ENCODE results near the gene GRB10. TPM values are rescaled to one million over a fixed set of nuclear protein-coding genes. Genes with fewer than 3 reads are reported as not detected.

The GRB10 gene
- total and polyA plus RNA-seq, 9 donors, result 10.0 to 93.3 (median 27.8) TPM

DNA sequence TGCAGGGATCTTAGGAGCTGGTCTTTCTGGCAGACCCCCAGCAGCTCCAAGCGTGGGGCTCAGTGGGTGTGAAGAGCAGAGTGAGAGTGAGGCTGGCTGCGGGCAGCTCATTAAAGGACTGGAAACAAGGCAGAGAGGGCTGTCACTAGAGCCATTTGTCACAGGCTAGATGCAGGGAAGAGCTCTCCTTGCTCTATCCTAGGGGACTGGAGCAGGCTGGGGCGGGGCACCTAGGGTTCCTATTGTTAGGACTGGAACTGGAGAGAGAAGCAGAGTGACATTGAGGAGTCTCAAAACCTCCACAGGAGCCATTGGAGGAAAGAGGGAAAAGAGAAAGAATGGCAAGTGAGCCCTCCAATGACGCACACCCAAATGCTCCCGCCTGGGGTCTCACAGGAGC lies 216.7 kb downstream of the GRB10 start:
- WGBS, 3 donors, result 71 to 84% (median 81%) methylated on average over 5 of the region's 5 CpGs
- intact Hi-C loops (cut with DNase I), result no loop called here
- Histone ChIP-seq H3K4me3 (no peak overlapping the region), H3K4me1 (ENCODE audit: insufficient read depth) (peaks cover 3% of the 10 kb centered on the region), H3K27me3 (no peaks in the 10 kb centered on the region), H3K36me3 (no peaks in the 10 kb centered on the region), H3K9me3 (no peaks in the 10 kb centered on the region), H3K27ac (no peak overlapping the region)
- no peak for DNase-seq
- TF ChIP-seq EP300 (IDR thresholded peaks at IDR 0.05), result no peak
- no peak for TF ChIP-seq POLR2A (IDR thresholded peaks at IDR 0.05)
- TF ChIP-seq CTCF (IDR thresholded peaks at IDR 0.05), result no peak

GRCh38 chr7:50565559-50565916 lies 217.2 kb downstream of the GRB10 start:
- no peaks in the 10 kb centered on the region for H3K9me3 ChIP-seq
- peaks cover 4% of the 10 kb centered on the region for H3K4me1 ChIP-seq (ENCODE audit: insufficient read depth)
- no peak for TF ChIP-seq CTCF (IDR thresholded peaks at IDR 0.05)
- H3K27me3 ChIP-seq, result no peaks in the 10 kb centered on the region
- intact Hi-C loops (cut with DNase I), result no loop called here
- DNase-seq, result no peak
- H3K4me3 ChIP-seq, result no peak overlapping the region
- H3K36me3 ChIP-seq, result no peaks in the 10 kb centered on the region
- 79 to 89% (median 85%) methylated on average over 2 of the region's 2 CpGs for WGBS, 3 donors
- no peak overlapping the region for H3K27ac ChIP-seq

DNA sequence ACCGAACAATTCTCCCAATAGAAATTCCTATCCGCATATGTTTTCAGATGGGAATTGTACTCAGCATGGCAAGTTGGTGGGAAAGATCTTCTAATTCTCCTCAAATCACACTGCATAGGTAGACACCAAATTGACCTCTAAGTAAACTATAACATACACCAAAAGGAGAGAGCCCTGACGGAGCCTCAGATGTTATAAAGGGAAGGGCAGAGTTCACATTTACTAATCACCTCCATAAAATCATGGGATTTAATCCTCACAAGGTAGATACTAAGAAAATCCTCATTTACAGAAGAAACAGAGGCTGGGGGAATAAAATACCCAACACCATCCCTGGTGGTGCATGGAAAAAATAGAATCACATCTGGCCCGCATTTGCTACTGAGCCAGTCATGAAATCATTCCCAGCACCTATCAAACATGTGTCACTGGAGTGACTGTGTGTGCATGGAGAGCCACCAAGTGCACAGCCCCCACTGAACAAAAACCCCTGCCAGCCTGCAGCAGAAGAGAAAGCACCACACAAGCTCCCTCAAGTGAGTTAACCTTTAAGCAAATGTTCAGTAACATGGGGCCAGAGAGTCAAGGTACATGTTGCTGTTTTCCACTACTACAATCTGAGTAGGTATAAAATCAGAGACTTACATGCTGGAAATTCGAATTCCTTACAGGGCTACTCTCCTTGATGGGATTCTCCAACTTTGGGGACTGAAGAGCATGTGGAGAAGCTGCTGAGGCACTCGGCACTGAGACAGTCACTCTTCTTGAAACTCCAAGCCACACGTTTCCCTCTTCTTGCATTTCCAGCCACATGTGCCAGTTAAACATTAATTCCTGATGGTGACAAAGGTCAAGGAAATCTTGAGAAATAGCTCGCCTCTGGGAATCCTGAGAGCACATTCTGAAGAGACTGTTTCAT lies 217.8 kb downstream of the GRB10 start, which contains the start of gene DDC:
Gene DDC (minus strand): TSS at position 766 of the 919 bp plus-strand sequence. CDS start 21,320 bp downstream, outside the sequence.
- H3K36me3 ChIP-seq, result no peaks in the 10 kb centered on the region
- TF ChIP-seq POLR2A (IDR thresholded peaks at IDR 0.05) (no peak), EP300 (IDR thresholded peaks at IDR 0.05) (no peak), CTCF (IDR thresholded peaks at IDR 0.05) (no peak)
- intact Hi-C loops (cut with DNase I), result no loop called here
- no peak within 1 kb of the TSS for H3K4me3 ChIP-seq
- H3K27ac ChIP-seq, result no peak within 1 kb of the TSS
- WGBS, 3 donors, result 74 to 79% (median 75%) methylated on average over 8 of the region's 8 CpGs
- peaks cover 7% of the 10 kb centered on the region for H3K4me1 ChIP-seq (ENCODE audit: insufficient read depth)
- DNase-seq, result no peak
- H3K27me3 ChIP-seq, result no peaks in the 10 kb centered on the region
- no peaks in the 10 kb centered on the region for H3K9me3 ChIP-seq

DNA sequence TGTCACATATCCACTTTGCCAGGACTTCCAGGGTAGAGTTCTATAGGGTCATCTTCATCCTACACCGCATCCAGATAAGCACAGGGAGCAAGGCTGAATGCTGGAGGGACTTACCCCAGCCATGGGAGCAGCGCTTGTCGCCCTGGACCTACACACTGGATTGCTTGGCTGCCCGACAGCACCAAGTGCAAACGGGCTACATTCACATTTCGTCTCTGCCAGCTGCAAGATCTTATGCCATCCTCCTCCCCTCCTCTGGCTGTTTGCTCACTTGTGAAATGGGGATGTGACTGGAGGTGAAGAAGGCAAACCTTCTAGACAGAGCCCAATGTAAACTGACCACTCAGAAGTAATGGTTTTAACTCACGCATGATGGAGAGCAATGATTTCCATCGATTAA lies 218.5 kb downstream of the GRB10 start:
- Histone ChIP-seq H3K4me1 (ENCODE audit: insufficient read depth) (peaks cover 7% of the 10 kb centered on the region), H3K27ac (no peak overlapping the region), H3K9me3 (no peaks in the 10 kb centered on the region), H3K4me3 (no peak overlapping the region), H3K36me3 (no peaks in the 10 kb centered on the region), H3K27me3 (no peaks in the 10 kb centered on the region)
- WGBS, 3 donors, result 89 to 91% (median 91%) methylated on average over 8 of the region's 8 CpGs
- no peak for DNase-seq
- intact Hi-C loops (cut with DNase I), result no loop called here
- TF ChIP-seq EP300 (IDR thresholded peaks at IDR 0.05) (no peak), CTCF (IDR thresholded peaks at IDR 0.05) (no peak), POLR2A (IDR thresholded peaks at IDR 0.05) (no peak)

All from ovary (tissue), 9 donors.